CD4-positive, alpha-beta T cell (primary cell): ENCODE measurements around the gene DENND2A. TPM values are rescaled to one million over a fixed set of nuclear protein-coding genes. Genes with fewer than 3 reads are reported as not detected.

Experiments
- ATAC-seq: fragments of 200-7000 bp; cut with Tn5 transposase; one replicate; pipeline ENCODE4 v1.10.0; 2022; ENCODE audit warnings: mild to moderate bottlenecking; ENCODE audit not compliant: poor library complexity
- CTCF ChIA-PET: fragments of 350-600 bp; sonication (Branson Sonifier 250); formaldehyde crosslinking; loops from one replicate; lab custom pipeline; 2021; ENCODE audit warnings: antibody characterized with exemption, inconsistent platforms; lab: Charles Lee
- POLR2A ChIA-PET: fragments of 350-600 bp; sonication (Branson Sonifier 250); formaldehyde crosslinking; loops from one replicate; lab custom pipeline; 2021; ENCODE audit warnings: antibody characterized with exemption, inconsistent platforms; lab: Charles Lee
- DNase-seq, 14 experiments: peaks; one replicate each; pipeline ENCODE4 v3.0.0-alpha.2; 2013 to 2020; ENCODE audit warnings: mixed read lengths in 2 of 14
- H3K27ac ChIP-seq, 2 donors: one replicate each; pipeline versions ENCODE4 v1.5.1 to v1.7.0; 2013; ENCODE audit warnings: low read length in 2 of 2, low read depth in 1 of 2, mild to moderate bottlenecking in 1 of 2
- H3K27me3 ChIP-seq, 2 experiments: 1 replicate in 1 of 2; 2 replicates in 1 of 2; pipeline versions ENCODE4 v1.6.1 to v1.7.0; 2013; ENCODE audit warnings: low read length in 2 of 2, control low read depth in 1 of 2, mild to moderate bottlenecking in 1 of 2, moderate library complexity in 1 of 2; ENCODE audit not compliant: insufficient read depth in 2 of 2, control insufficient read depth in 1 of 2
- H3K36me3 ChIP-seq: one replicate; pipeline ENCODE4 v1.6.1; 2013; ENCODE audit warnings: low read length, control low read depth; ENCODE audit not compliant: insufficient read depth
- H3K4me1 ChIP-seq: one replicate; pipeline ENCODE4 v1.6.1; 2013; ENCODE audit warnings: low read length, control low read depth; ENCODE audit not compliant: insufficient read depth
- H3K4me3 ChIP-seq: one replicate; pipeline ENCODE4 v1.5.1; 2013; ENCODE audit warnings: mild to moderate bottlenecking, low read length, moderate library complexity
- H3K9me3 ChIP-seq, 2 experiments: 1 replicate in 1 of 2; 2 replicates in 1 of 2; pipeline versions ENCODE4 v1.6.1 to v1.7.0; 2013; ENCODE audit warnings: low read length in 2 of 2, mild to moderate bottlenecking in 2 of 2, control low read depth in 1 of 2, moderate library complexity in 1 of 2; ENCODE audit not compliant: control insufficient read depth in 1 of 2, insufficient read depth in 1 of 2
- H3K27ac Mint-ChIP-seq: one replicate; pipeline ENCODE4 v1.8.0; 2020; ENCODE audit warnings: mixed read lengths
- H3K27me3 Mint-ChIP-seq: one replicate; pipeline ENCODE4 v1.8.0; 2021; ENCODE audit warnings: mixed read lengths
- H3K36me3 Mint-ChIP-seq: one replicate; pipeline ENCODE4 v1.8.0; 2021; ENCODE audit warnings: low read depth, mixed read lengths
- H3K4me1 Mint-ChIP-seq: one replicate; pipeline ENCODE4 v1.8.0; 2021; ENCODE audit warnings: low read depth, mixed read lengths
- H3K4me3 Mint-ChIP-seq: one replicate; pipeline ENCODE4 v1.8.0; 2020; ENCODE audit warnings: mild to moderate bottlenecking, mixed read lengths
- H3K9me3 Mint-ChIP-seq: one replicate; pipeline ENCODE4 v1.8.0; 2020; ENCODE audit warnings: mixed read lengths
- intact Hi-C, 2 experiments: fragments of 100-400 bp; cut with DNase I in 1 of 2; cut with micrococcal nuclease in 1 of 2; formaldehyde crosslinking; loops; one replicate each; pipeline versions ENCODE4 v1.15.1 to v1.9.0; 2023 to 2025; cut with DNase I, micrococcal nuclease
- total RNA-seq, 174 experiments: library from RNA in 2 of 174; stranded (reverse) in 2 of 174; gene quantifications; one replicate each; pipeline ENCODE4 v1.2.3 and lab custom pipeline; 2021 to 2026
- TF ChIP-seq, protein P1 (sequence below): fragments of 200-600 bp; IDR thresholded peaks from one replicate; pipeline ENCODE4 v1.8.0; 2022; ENCODE audit warnings: antibody characterized with exemption, mild to moderate bottlenecking

The DENND2A gene
- total RNA-seq, 2 experiments from 2014 or later, result not detected

DNA sequence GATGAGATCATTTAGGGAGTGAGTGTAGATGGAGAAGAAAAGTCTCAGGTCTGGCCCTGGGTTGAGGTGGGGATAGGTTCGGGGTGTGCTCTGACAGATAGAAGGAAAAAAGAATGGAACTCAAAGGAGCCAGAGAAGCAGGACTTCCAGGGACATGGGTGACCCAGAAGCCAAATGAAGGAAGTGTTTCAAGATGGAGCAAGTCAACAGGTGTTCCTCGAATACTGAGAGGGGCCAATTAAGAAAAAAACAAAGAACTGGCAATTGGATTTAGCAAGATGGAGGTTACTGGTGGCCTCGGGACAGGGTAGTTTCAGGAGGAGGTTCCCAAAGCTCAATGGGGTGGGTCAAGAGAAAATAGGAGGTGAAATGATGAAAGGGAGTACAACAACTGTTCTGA, 40.3 kb downstream of the DENND2A start:
- POLR2A ChIA-PET, result no interaction called here
- Mint-ChIP-seq H3K27me3 (peaks cover 24% of the 10 kb centered on the region), H3K9me3 (no peaks in the 10 kb centered on the region), H3K4me3 (no peak overlapping the region), H3K27ac (no peak overlapping the region), H3K4me1 (no peaks in the 10 kb centered on the region), H3K36me3 (no peaks in the 10 kb centered on the region)
- Histone ChIP-seq H3K27me3 (peaks cover 4 to 7% of the 10 kb centered on the region in 2 experiments), H3K36me3 (no peaks in the 10 kb centered on the region), H3K4me3 (no peak overlapping the region), H3K9me3 (no peaks in the 10 kb centered on the region), H3K4me1 (no peaks in the 10 kb centered on the region), H3K27ac (no peak overlapping the region)
- TF ChIP-seq, protein P1, sequence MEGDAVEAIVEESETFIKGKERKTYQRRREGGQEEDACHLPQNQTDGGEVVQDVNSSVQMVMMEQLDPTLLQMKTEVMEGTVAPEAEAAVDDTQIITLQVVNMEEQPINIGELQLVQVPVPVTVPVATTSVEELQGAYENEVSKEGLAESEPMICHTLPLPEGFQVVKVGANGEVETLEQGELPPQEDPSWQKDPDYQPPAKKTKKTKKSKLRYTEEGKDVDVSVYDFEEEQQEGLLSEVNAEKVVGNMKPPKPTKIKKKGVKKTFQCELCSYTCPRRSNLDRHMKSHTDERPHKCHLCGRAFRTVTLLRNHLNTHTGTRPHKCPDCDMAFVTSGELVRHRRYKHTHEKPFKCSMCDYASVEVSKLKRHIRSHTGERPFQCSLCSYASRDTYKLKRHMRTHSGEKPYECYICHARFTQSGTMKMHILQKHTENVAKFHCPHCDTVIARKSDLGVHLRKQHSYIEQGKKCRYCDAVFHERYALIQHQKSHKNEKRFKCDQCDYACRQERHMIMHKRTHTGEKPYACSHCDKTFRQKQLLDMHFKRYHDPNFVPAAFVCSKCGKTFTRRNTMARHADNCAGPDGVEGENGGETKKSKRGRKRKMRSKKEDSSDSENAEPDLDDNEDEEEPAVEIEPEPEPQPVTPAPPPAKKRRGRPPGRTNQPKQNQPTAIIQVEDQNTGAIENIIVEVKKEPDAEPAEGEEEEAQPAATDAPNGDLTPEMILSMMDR, result no peak
- intact Hi-C loops, result no loop called here
- DNase-seq (no peak), ATAC-seq (no peak)
- CTCF ChIA-PET, result no interaction called here

DNA sequence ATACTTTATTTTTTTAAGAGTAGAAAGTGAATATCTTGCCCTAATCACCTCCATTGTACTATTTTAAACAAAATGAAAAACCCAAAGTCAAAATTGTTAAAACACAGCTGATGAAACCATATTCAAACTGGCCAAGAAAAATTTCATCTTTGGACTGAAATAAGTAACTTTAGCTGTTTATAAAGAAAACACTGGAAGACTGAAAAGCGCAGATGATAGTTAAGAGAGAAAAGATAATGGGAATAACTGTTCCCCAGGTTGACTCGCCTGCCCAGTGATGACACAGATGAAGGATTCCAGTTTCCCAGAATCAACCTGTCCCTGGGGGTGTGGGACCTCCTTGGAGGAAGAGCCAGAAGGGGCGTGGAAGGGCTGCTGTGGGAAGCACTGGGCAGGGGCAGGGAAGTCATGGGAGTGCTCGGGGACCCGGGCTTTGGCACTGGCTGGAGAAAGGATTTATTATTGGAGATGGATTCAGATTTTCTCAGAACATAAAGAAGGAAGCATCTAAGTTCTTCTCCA, 43.1 kb downstream of the DENND2A start:
- Histone ChIP-seq H3K4me3 (no peak overlapping the region), H3K9me3 (no peaks in the 10 kb centered on the region), H3K27me3 (peaks cover 4 to 9% of the 10 kb centered on the region in 2 experiments), H3K36me3 (no peaks in the 10 kb centered on the region), H3K4me1 (no peaks in the 10 kb centered on the region), H3K27ac (no peak overlapping the region)
- Mint-ChIP-seq H3K4me3 (no peak overlapping the region), H3K4me1 (no peaks in the 10 kb centered on the region), H3K9me3 (no peaks in the 10 kb centered on the region), H3K36me3 (no peaks in the 10 kb centered on the region), H3K27ac (no peak overlapping the region), H3K27me3 (peaks cover 28% of the 10 kb centered on the region)
- ATAC-seq, result no peak
- intact Hi-C loops, result no loop called here
- TF ChIP-seq, protein P1, result no peak
- DNase-seq, result no peak
- POLR2A ChIA-PET, result no interaction called here
- CTCF ChIA-PET, result no interaction called here

DNA sequence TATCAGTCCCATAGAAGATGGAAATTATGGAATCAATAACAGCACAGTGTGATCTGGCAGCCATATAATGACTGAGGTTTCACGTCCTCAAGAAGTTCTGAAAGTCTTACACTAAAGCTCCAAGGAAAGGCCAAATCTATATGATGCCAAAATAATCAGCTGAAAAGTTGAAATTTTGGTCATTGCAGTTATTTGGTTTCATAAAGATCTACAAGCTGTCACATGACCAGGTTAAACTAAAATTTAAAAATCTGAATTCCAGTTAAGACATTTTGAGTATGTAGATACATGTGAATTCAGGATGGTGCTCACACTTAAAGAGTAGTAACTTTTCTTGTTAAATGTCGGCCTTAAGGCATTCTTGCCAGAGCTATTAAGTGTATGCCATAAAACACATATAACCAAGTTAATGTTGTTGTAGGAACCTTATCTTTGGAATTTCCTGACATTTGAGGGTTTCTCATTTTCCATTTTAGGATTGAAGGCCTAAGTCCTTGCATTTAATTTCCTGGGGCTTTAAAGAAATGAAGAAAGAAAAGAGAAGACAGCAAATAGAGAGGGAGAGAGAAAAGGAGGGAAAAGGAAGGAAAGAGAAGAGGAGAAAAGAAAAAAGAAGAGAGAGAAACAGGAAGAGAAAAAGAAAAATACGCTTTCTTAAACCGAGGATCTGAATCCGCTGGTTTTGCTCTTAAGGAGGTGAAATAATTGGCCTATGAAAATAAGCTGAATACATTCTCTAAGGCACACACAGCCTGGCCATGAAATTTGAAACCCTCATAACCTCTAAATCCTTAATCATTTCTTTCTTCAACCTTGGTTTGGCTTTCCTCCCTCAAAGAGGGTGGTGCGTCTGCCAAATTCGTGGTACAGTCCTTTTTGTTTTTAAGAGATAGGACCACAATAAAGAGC, 43.8 kb downstream of the DENND2A start:
- no peaks in the 10 kb centered on the region for H3K4me1 Mint-ChIP-seq
- ChIA-PET CTCF (interaction anchor here (0.5 kb wide), 1 partner anchor 55 kb away, joined by 3 read pairs; no protein-coding TSS in a partner anchor), POLR2A (no interaction called here)
- H3K4me3 Mint-ChIP-seq, result no peak overlapping the region
- H3K9me3 Mint-ChIP-seq, result no peaks in the 10 kb centered on the region
- no peak for DNase-seq
- peaks cover 4 to 9% of the 10 kb centered on the region in 2 experiments for H3K27me3 ChIP-seq
- H3K36me3 ChIP-seq, result no peaks in the 10 kb centered on the region
- TF ChIP-seq, protein P1, result no peak
- no peaks in the 10 kb centered on the region for H3K4me1 ChIP-seq
- no peaks in the 10 kb centered on the region for H3K36me3 Mint-ChIP-seq
- H3K27ac Mint-ChIP-seq, result no peak overlapping the region
- no peak overlapping the region for H3K27ac ChIP-seq
- no peak for ATAC-seq
- no peaks in the 10 kb centered on the region for H3K9me3 ChIP-seq
- intact Hi-C loops, result no loop called here
- H3K4me3 ChIP-seq, result no peak overlapping the region
- H3K27me3 Mint-ChIP-seq, result peaks cover 25% of the 10 kb centered on the region
